Adrenal gland (tissue), 5 donors: ENCODE data around the gene UST.

ENCODE experiments used
- CTCF ChIP-seq, 6 experiments: fragments of 450-650 bp in 4 of 6; fragments of 200-600 bp in 2 of 6; sonication (generic) in 1 of 6; IDR thresholded peaks; 1 replicate in 5 of 6; 2 replicates in 1 of 6; pipeline versions ENCODE4 v1.5.1 to v1.8.0; 2016 to 2021; ENCODE audit warnings: antibody characterized with exemption in 6 of 6, mild to moderate bottlenecking in 2 of 6, moderate library complexity in 1 of 6
- POLR2A ChIP-seq, 2 donors: fragments of 450-650 bp; IDR thresholded peaks; one replicate each; pipeline ENCODE4 v1.6.1; 2017; ENCODE audit warnings: antibody characterized with exemption in 2 of 2, mild to moderate bottlenecking in 2 of 2, moderate library complexity in 1 of 2
- donor health status: DM: no; HTN: no; CAD: no.

- no peak for TF ChIP-seq CTCF (IDR thresholded peaks at IDR 0.05)
- no peak for TF ChIP-seq POLR2A (IDR thresholded peaks at IDR 0.05)
Observed at GRCh38 chr6:148789948-148790347, 43.1 kb downstream of the UST start.
